ENCODE results near the gene PUS10.
"Not testable (repeated sequence)": the region's sequence is repeated elsewhere in the genome, so short reads cannot be mapped to it uniquely, and the experiment has no call there.

DNA sequence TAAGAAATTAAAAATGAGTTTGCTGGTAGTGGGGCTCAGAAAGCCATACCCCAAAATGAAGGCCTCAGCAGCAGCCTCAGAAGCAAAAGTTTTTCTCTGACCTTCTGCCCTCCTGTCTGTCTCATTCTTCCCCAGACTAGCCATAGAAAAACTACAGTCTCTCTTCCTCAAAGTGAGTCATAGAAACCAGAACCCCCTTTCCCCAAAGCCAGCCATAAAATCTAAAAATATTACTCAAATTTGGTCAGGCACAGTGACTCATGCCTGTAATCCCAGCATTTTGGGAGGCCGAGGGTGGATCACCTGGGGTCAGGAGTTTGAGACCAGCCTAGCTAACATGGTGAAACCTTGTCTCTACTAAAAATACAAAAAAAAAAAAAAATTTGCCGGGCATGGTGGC is 5.8 kb downstream of the PUS10 start:
- not testable (repeated sequence) for TF ChIP-seq POLR2A (IDR thresholded peaks at IDR 0.05)
- TF ChIP-seq, protein P1, sequence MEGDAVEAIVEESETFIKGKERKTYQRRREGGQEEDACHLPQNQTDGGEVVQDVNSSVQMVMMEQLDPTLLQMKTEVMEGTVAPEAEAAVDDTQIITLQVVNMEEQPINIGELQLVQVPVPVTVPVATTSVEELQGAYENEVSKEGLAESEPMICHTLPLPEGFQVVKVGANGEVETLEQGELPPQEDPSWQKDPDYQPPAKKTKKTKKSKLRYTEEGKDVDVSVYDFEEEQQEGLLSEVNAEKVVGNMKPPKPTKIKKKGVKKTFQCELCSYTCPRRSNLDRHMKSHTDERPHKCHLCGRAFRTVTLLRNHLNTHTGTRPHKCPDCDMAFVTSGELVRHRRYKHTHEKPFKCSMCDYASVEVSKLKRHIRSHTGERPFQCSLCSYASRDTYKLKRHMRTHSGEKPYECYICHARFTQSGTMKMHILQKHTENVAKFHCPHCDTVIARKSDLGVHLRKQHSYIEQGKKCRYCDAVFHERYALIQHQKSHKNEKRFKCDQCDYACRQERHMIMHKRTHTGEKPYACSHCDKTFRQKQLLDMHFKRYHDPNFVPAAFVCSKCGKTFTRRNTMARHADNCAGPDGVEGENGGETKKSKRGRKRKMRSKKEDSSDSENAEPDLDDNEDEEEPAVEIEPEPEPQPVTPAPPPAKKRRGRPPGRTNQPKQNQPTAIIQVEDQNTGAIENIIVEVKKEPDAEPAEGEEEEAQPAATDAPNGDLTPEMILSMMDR (IDR thresholded peaks at IDR 0.05), result not testable (repeated sequence)
